Measurements from ENCODE around the gene PPFIBP2.

GRCh38 chr11:7640816-7641215, 127.0 kb downstream of the PPFIBP2 start:
- TF ChIP-seq POLR2AphosphoS5 (IDR thresholded peaks at IDR 0.05; ENCODE audit: low read depth, low read length) (no peak), CTCF (IDR thresholded peaks at IDR 0.05) (no peak), TCF7L2 (IDR thresholded peaks at IDR 0.05; ENCODE audit: low read depth, low read length) (no peak), REST (IDR thresholded peaks at IDR 0.05; ENCODE audit: insufficient read depth in 1 of 2, low read depth in 2 of 2, low read length in 1 of 2) (no peak)
